ENCODE data around the gene HOMER1.
"Not testable (repeated sequence)": the region's sequence is repeated elsewhere in the genome, so short reads cannot be mapped to it uniquely, and the experiment has no call there.

DNA sequence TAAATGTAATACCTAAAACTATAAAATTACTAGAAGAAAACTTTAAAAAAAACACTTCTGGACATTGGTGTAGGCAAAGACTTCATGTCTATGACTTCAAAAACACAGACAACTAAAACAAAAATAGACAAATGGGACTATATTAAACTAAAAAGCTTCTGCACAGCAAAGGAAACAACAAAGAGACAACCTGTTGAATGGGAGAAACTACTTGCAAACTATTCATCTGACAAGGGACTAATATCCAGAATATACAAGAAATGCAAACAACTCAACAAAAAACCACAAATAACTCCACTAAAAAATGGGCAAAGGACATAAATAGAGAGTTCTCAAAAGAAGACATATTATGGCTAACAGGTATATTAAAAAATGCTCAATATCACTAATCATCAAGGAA is 128.8 kb downstream of the HOMER1 start:
- TF ChIP-seq, protein P1, sequence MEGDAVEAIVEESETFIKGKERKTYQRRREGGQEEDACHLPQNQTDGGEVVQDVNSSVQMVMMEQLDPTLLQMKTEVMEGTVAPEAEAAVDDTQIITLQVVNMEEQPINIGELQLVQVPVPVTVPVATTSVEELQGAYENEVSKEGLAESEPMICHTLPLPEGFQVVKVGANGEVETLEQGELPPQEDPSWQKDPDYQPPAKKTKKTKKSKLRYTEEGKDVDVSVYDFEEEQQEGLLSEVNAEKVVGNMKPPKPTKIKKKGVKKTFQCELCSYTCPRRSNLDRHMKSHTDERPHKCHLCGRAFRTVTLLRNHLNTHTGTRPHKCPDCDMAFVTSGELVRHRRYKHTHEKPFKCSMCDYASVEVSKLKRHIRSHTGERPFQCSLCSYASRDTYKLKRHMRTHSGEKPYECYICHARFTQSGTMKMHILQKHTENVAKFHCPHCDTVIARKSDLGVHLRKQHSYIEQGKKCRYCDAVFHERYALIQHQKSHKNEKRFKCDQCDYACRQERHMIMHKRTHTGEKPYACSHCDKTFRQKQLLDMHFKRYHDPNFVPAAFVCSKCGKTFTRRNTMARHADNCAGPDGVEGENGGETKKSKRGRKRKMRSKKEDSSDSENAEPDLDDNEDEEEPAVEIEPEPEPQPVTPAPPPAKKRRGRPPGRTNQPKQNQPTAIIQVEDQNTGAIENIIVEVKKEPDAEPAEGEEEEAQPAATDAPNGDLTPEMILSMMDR (IDR thresholded peaks at IDR 0.05; ENCODE audit: low read depth, low read length, poor library complexity, severe bottlenecking): not testable (repeated sequence)
- TF ChIP-seq EZH2phosphoT487 (IDR thresholded peaks at IDR 0.05; ENCODE audit: borderline replicate concordance, low read length): not testable (repeated sequence)
